IMR-90 (cell line): ENCODE results near the gene GGA3. TPM values are rescaled to one million over a fixed set of nuclear protein-coding genes. Genes with fewer than 3 reads are reported as not detected.

ENCODE experiments used
- ATAC-seq: fragments of 200-7000 bp; cut with Tn5 transposase; 2 replicates; pipeline ENCODE4 v1.9.1; 2020; ENCODE audit warnings: low read depth, mild to moderate bottlenecking, moderate library complexity
- BruUV-seq: library from RNA; stranded (reverse); fragments of 400-500 nt; replicated peaks from 2 replicates; lab custom pipeline; 2021; lab: Mats Ljungman, UMichigan
- CTCF ChIA-PET: fragments of 300-600 bp; formaldehyde crosslinking; extraction: SDS; loops from one replicate; lab custom pipeline; 2021; ENCODE audit warnings: antibody characterized with exemption; lab: Yijun Ruan, JAX
- POLR2A ChIA-PET: fragments of 300-600 bp; sonication (Branson Sonifier 250); formaldehyde crosslinking; loops from one replicate; lab custom pipeline; 2022; ENCODE audit warnings: antibody characterized with exemption; ENCODE audit not compliant: unreplicated experiment; lab: Charles Lee
- DNase-seq: peaks from one replicate; pipeline ENCODE4 v3.0.0; 2013
- H2AFZ ChIP-seq: replicated peaks from 2 replicates; pipeline ENCODE3; 2013; ENCODE audit warnings: low read length, mild to moderate bottlenecking; ENCODE audit not compliant: poor library complexity
- H2AK5ac ChIP-seq: 2 replicates; pipeline ENCODE4 v1.6.1; 2013; ENCODE audit warnings: low read depth, low read length, inconsistent platforms
- H2AK9ac ChIP-seq: replicated peaks from 2 replicates; pipeline ENCODE3; 2013; ENCODE audit warnings: mild to moderate bottlenecking, low read depth, low read length, moderate library complexity; ENCODE audit not compliant: poor library complexity
- H2BK120ac ChIP-seq: 2 replicates; pipeline ENCODE4 v1.6.1; 2013; ENCODE audit warnings: low read depth, low read length, inconsistent platforms
- H2BK15ac ChIP-seq: 3 replicates; pipeline ENCODE4 v1.6.1; 2013; ENCODE audit warnings: low read depth, low read length, inconsistent platforms
- H2BK20ac ChIP-seq: 2 replicates; pipeline ENCODE4 v1.6.1; 2013; ENCODE audit warnings: low read depth, mild to moderate bottlenecking, inconsistent platforms, low read length, moderate library complexity
- H2BK5ac ChIP-seq: 2 replicates; pipeline ENCODE4 v1.6.1; 2013; ENCODE audit warnings: mild to moderate bottlenecking, low read depth, low read length, inconsistent platforms; ENCODE audit not compliant: poor library complexity, severe bottlenecking
- H3K14ac ChIP-seq: replicated peaks from 2 replicates; pipeline ENCODE4 v1.6.1; 2013; ENCODE audit warnings: low read depth, low read length, inconsistent platforms
- H3K18ac ChIP-seq: 2 replicates; pipeline ENCODE4 v1.6.1; 2013; ENCODE audit warnings: low read depth, low read length, control low read depth
- H3K23ac ChIP-seq: 2 replicates; pipeline ENCODE4 v1.6.1; 2013; ENCODE audit warnings: low read depth, low read length, inconsistent platforms
- H3K27ac ChIP-seq: 2 replicates; pipeline ENCODE4 v1.5.1; 2013; ENCODE audit warnings: mild to moderate bottlenecking, control low read depth, low read length; ENCODE audit not compliant: insufficient read depth
- H3K27me3 ChIP-seq: 2 replicates; pipeline ENCODE4 v1.6.1; 2013; ENCODE audit warnings: low read length; ENCODE audit not compliant: control insufficient read depth, insufficient read depth
- H3K36me3 ChIP-seq: 2 replicates; pipeline ENCODE4 v1.6.1; 2013; ENCODE audit warnings: low read length, mixed read lengths; ENCODE audit not compliant: control insufficient read depth, insufficient read depth
- H3K4ac ChIP-seq: 2 replicates; pipeline ENCODE4 v1.6.1; 2013; ENCODE audit warnings: low read depth, low read length, inconsistent platforms
- H3K4me1 ChIP-seq: 2 replicates; pipeline ENCODE4 v1.6.1; 2013; ENCODE audit warnings: low read length, mixed read lengths; ENCODE audit not compliant: control insufficient read depth, insufficient read depth
- H3K4me2 ChIP-seq: 2 replicates; pipeline ENCODE4 v1.6.1; 2013; ENCODE audit warnings: low read depth, mild to moderate bottlenecking, control low read depth, low read length, moderate library complexity
- H3K4me3 ChIP-seq: 2 replicates; pipeline ENCODE4 v1.5.1; 2013; ENCODE audit warnings: low read depth, mild to moderate bottlenecking, control low read depth, low read length, moderate library complexity; ENCODE audit not compliant: insufficient read depth
- H3K56ac ChIP-seq: 2 replicates; pipeline ENCODE4 v1.6.1; 2013; ENCODE audit warnings: low read length, inconsistent platforms; ENCODE audit not compliant: insufficient read depth; ENCODE audit errors: extremely low read depth
- H3K79me1 ChIP-seq, 2 experiments: 2 replicates each; pipeline ENCODE4 v1.6.1; 2013; ENCODE audit warnings: low read length in 2 of 2, inconsistent platforms in 1 of 2, low read depth in 1 of 2
- H3K9ac ChIP-seq: 2 replicates; pipeline ENCODE4 v1.6.1; 2013; ENCODE audit warnings: low read depth, low read length, control low read depth
- H3K9me1 ChIP-seq: 2 replicates; pipeline ENCODE4 v1.6.1; 2013; ENCODE audit warnings: low read length, inconsistent platforms; ENCODE audit not compliant: insufficient read depth
- H3K9me3 ChIP-seq: 2 replicates; pipeline ENCODE4 v1.6.1; 2013; ENCODE audit warnings: low read length; ENCODE audit not compliant: control insufficient read depth, insufficient read depth
- H4K20me1 ChIP-seq: 2 replicates; pipeline ENCODE4 v1.6.1; 2013; ENCODE audit warnings: low read length, inconsistent platforms; ENCODE audit not compliant: insufficient read depth
- H4K5ac ChIP-seq: 2 replicates; pipeline ENCODE4 v1.6.1; 2013; ENCODE audit warnings: mild to moderate bottlenecking, low read depth, low read length, control low read depth
- H4K8ac ChIP-seq, 2 experiments: 2 replicates each; pipeline ENCODE4 v1.6.1; 2013; ENCODE audit warnings: low read depth in 2 of 2, low read length in 2 of 2, control low read depth in 1 of 2, inconsistent platforms in 1 of 2
- H4K91ac ChIP-seq: 2 replicates; pipeline ENCODE4 v1.6.1; 2013; ENCODE audit warnings: low read depth, low read length, inconsistent platforms; ENCODE audit not compliant: insufficient read depth
- BHLHE40 ChIP-seq: fragments of 150-350 bp; IDR thresholded peaks from 2 replicates; pipeline ENCODE4 v1.6.1; 2016; ENCODE audit warnings: mild to moderate bottlenecking, low read depth, low read length
- CEBPB ChIP-seq: IDR thresholded peaks from 2 replicates; pipeline ENCODE4 v1.6.1; 2012; ENCODE audit warnings: low read depth, low read length, improper control_type of control experiment
- CHD1 ChIP-seq: IDR thresholded peaks from 2 replicates; pipeline ENCODE4 v1.6.1; 2012; ENCODE audit warnings: low read depth, low read length, improper control_type of control experiment
- CTCF ChIP-seq: conservative IDR thresholded peaks from 2 replicates; pipeline ENCODE4 v1.5.1; 2012; ENCODE audit warnings: mild to moderate bottlenecking, low read depth, low read length, improper control_type of control experiment
- ELK1 ChIP-seq: fragments of 150-350 bp; IDR thresholded peaks from 2 replicates; pipeline ENCODE4 v1.6.1; 2016; ENCODE audit warnings: low read depth, mild to moderate bottlenecking, low read length, moderate library complexity, borderline replicate concordance
- FOS ChIP-seq: fragments of 150-350 bp; IDR thresholded peaks from 2 replicates; pipeline ENCODE4 v1.6.1; 2016; ENCODE audit warnings: low read depth, low read length
- MAFK ChIP-seq: IDR thresholded peaks from 2 replicates; pipeline ENCODE4 v1.6.1; 2012; ENCODE audit warnings: low read depth, low read length, improper control_type of control experiment
- MAZ ChIP-seq: IDR thresholded peaks from 2 replicates; pipeline ENCODE4 v1.6.1; 2012; ENCODE audit warnings: low read depth, mild to moderate bottlenecking, low read length, improper control_type of control experiment, moderate library complexity, borderline replicate concordance
- NFE2L2 ChIP-seq: fragments of 150-350 bp; IDR thresholded peaks from 2 replicates; pipeline ENCODE4 v1.6.1; 2016; ENCODE audit warnings: low read depth, mild to moderate bottlenecking, low read length
- POLR2A ChIP-seq: IDR thresholded peaks from 2 replicates; pipeline ENCODE4 v1.6.1; 2012; ENCODE audit warnings: mild to moderate bottlenecking, low read depth, low read length
- RAD21 ChIP-seq: IDR thresholded peaks from 2 replicates; pipeline ENCODE4 v1.6.1; 2012; ENCODE audit warnings: low read length, improper control_type of control experiment
- RCOR1 ChIP-seq: IDR thresholded peaks from 2 replicates; pipeline ENCODE4 v1.6.1; 2012; ENCODE audit warnings: mild to moderate bottlenecking, low read length, improper control_type of control experiment; ENCODE audit not compliant: insufficient replicate concordance
- RFX5 ChIP-seq: IDR thresholded peaks from 2 replicates; pipeline ENCODE4 v1.8.0; 2012; ENCODE audit warnings: low read depth, mild to moderate bottlenecking, low read length, moderate library complexity
- SMC3 ChIP-seq: fragments of 150-350 bp; IDR thresholded peaks from 2 replicates; pipeline ENCODE4 v1.6.1; 2016; ENCODE audit warnings: low read depth, mild to moderate bottlenecking, antibody characterized with exemption, low read length, moderate library complexity
- WGBS, 2 experiments: methylation state at CpG; one replicate each; pipeline versions ENCODE4 v1.1.5 to v1.1.7; 2013; ENCODE audit warnings: missing lambda C conversion rate in 2 of 2; ENCODE audit not compliant: insufficient read length in 1 of 2; ENCODE audit errors: extremely low coverage in 2 of 2; 5-methylcytosine and 5-hydroxymethylcytosine counted together
- dilution Hi-C: fragments of 300-500 bp; cut with HindIII; formaldehyde crosslinking; loops from one replicate; pipeline ENCODE4 v1.14.3; 2018; ENCODE audit warnings: low sequenced_read_pairs; ENCODE audit not compliant: unreplicated experiment
- in situ Hi-C: fragments of 300-500 bp; cut with MboI; formaldehyde crosslinking; loops from 3 replicates; pipeline ENCODE4 v1.14.3; 2019; ENCODE audit warnings: low sequenced_read_pairs, inconsistent platforms, mixed read lengths
- intact Hi-C: fragments of 100-400 bp; cut with micrococcal nuclease; formaldehyde crosslinking; loops from 2 replicates; pipeline ENCODE4 v1.10.0; 2022
- polyA plus RNA-seq, 3 experiments: library from polyadenylated mRNA; depleted of rRNA; stranded (reverse); fragments of >200 nt; gene quantifications; 2 replicates each; pipeline ENCODE4 v1.2.3, GENCODE V29; 2012; ENCODE audit warnings: low replicate concordance in 1 of 3
- total RNA-seq: library from RNA; depleted of rRNA; stranded (reverse); fragments of >200 nt; gene quantifications from 2 replicates; pipeline ENCODE4 v1.2.3, GENCODE V29; 2012

The GGA3 gene
- total and polyA plus RNA-seq, 2 of the 4 experiments (the other 2 are of a cell fraction), result 15.1 to 35.2 TPM

- no peak for TF ChIP-seq RFX5
Observed at GRCh38 chr17:75252039-75252816, 9.2 kb downstream of the GGA3 start (continued).

- intact Hi-C loops, result no loop called here
- no peak overlapping the region for H2BK120ac ChIP-seq
- peaks cover 14% of the 10 kb centered on the region for H3K36me3 ChIP-seq
- H4K8ac ChIP-seq, result no peak overlapping the region
- CTCF ChIA-PET, result interaction anchor here (1.4 to 2.1 kb wide), 2 partner anchors 9 to 21 kb away, joined by 4 to 7 read pairs; partner anchors contain the start of gene MIF4GD
- no peak overlapping the region for H3K56ac ChIP-seq
- H2BK15ac ChIP-seq, result no peak overlapping the region
- H2BK5ac ChIP-seq, result no peak overlapping the region
- no peak overlapping the region for H3K9ac ChIP-seq
- BruUV-seq, result no TSS peak
- ATAC-seq (peak; percentile 46), DNase-seq (peak; percentile 18)
- dilution Hi-C loops, result no loop called here
- in situ Hi-C loops, result no loop called here
- no peaks in the 10 kb centered on the region for H3K27me3 ChIP-seq
- H3K9me1 ChIP-seq, result 0 out of 2 replicates have a peak, but pooled peaks cover 6% of the 10 kb centered on the region
- no peak overlapping the region for H3K14ac ChIP-seq
- H3K4ac ChIP-seq, result no peak overlapping the region
- H4K91ac ChIP-seq, result no peak overlapping the region
- H3K4me3 ChIP-seq, result no peak overlapping the region
- POLR2A ChIA-PET, result no interaction called here
- no peak overlapping the region for H2BK20ac ChIP-seq
- H3K4me1 ChIP-seq, result peaks cover 3% of the 10 kb centered on the region; the same call in 1 of the 2 replicates
- H3K23ac ChIP-seq, result no peak overlapping the region
- no CpG with 5 or more reads among the region's 11 CpGs for WGBS, 2 experiments
- H3K4me2 ChIP-seq, result no peak overlapping the region
- peaks cover 34% of the 10 kb centered on the region for H4K20me1 ChIP-seq
- H3K18ac ChIP-seq, result no peak overlapping the region
- H4K5ac ChIP-seq, result no peak overlapping the region
- H3K27ac ChIP-seq, result no peak overlapping the region
- H2AK9ac ChIP-seq, result no peak overlapping the region
- H3K9me3 ChIP-seq, result no peaks in the 10 kb centered on the region
- H2AK5ac ChIP-seq, result no peak overlapping the region
- peaks cover 10 to 51% of the 10 kb centered on the region in 2 experiments; a peak in 3 of 4 replicates for H3K79me1 ChIP-seq
- no peak overlapping the region for H2AFZ ChIP-seq
- no peak for TF ChIP-seq ELK1
- no peak for TF ChIP-seq RAD21
- TF ChIP-seq FOS, result no peak
- no peak for TF ChIP-seq CEBPB
- TF ChIP-seq CHD1, result no peak
- no peak for TF ChIP-seq MAFK
- no peak for TF ChIP-seq RFX5
- TF ChIP-seq RCOR1, result no peak
- no peak for TF ChIP-seq CTCF
- no peak for TF ChIP-seq NFE2L2
- no peak for TF ChIP-seq POLR2A
- TF ChIP-seq SMC3, result no peak
- TF ChIP-seq MAZ, result no peak
- no peak for TF ChIP-seq BHLHE40
Observed at GRCh38 chr17:75250009-75250471, 11.4 kb downstream of the GGA3 start.
